Inflammatory macrophage treated with lipopolysaccharide for 1 hour (primary cell): ENCODE measurements around the gene CNPY2.
"Not testable (repeated sequence)": the region's sequence is repeated elsewhere in the genome, so short reads cannot be mapped to it uniquely, and the experiment has no call there.

ENCODE experiments used
- DNase-seq, 2 donors: peaks; one replicate each; pipeline ENCODE4 v3.0.0-alpha.2; 2020 to 2022

Gene CNPY2

GRCh38 chr12:56297400-56297799 lies 18.4 kb downstream of the CNPY2 start:
- DNase-seq = no peak

GRCh38 chr12:56296295-56296694 lies 19.5 kb downstream of the CNPY2 start:
- peak; percentile 68 to 74 for DNase-seq

GRCh38 chr12:56293795-56294194 lies 22.0 kb downstream of the CNPY2 start:
- DNase-seq = no peak

GRCh38 chr12:56288705-56289387 lies 26.9 kb downstream of the CNPY2 start:
- peak; percentile 28 to 35 for DNase-seq

DNA sequence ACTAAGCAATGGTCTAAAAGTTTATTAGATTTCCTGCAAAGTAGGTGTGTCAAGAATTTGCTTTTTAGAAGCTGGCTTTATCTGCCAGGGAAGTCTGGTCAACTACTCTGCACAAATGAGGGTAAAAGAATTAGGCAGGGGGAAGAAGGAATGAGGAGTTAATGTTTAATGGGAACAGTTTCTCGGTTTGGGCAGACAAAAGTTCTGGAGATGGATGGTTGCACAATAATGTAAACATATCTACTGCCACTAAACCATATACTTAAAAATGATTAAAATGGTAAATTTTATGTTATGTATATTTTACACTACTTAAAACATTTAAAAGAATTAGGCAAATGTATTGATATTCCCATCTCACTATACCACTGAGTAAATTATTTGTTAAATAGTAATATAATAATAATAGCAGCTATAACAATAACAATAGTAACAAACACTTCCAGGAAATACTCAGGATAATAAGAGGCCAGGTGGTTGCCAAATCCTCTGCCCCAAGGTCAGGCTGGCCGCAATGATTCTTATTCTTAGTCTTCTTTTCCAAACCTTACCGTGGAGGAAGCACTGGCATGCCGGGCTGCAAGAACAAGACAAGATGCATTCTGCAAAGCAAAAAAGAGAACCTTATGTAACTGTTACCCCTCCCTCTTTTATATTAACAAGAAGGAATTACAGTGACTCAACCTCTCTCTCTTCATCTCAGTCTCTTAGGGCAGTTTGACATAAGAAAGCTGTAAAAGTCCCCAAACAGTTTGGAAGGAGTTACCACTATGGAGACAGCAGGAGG lies 29.6 kb downstream of the CNPY2 start:
- no peak for DNase-seq

- not testable (repeated sequence) for DNase-seq
Observed at GRCh38 chr12:56284263-56284662, 31.5 kb downstream of the CNPY2 start.

DNA sequence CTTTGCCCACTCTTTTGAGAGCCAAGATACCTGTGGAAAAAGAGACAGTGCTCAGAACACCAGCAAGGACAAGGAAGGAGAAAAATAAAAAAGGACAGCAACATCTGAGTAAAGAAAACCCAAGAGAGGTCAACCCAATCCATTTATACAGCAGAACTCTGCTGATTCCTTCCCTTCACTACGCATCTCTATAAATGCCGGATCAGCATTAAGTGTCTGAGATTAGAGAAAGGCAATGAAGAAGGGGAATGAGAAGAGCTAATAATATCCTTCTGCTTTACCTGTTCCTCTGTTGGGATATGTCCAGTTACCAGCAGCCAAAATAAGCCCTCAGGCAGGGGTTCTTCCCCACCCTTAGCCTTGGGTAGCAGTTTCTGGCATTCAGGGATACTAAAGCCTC lies 33.2 kb downstream of the CNPY2 start:
- no peak for DNase-seq

DNA sequence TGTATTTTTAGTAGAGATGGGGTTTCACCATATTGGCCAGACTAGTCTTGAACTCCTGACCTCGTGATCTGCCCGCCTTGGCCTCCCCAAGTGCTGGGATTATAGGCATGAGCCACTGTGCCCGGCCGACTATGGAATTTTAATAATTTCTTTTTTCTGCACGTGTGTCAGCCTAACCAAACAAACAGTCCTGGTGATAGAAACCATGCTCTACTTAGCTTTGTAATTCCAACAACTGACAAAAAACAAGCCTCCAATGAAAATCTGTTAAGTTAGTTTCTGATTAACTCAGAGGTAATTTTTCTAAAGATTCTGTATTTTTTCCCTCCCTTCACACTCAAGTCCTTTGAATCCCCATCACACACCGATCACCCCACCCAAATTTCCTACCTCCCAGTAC lies 33.8 kb downstream of the CNPY2 start:
- DNase-seq = no peak

GRCh38 chr12:56280849-56281248 lies 34.9 kb downstream of the CNPY2 start:
- no peak for DNase-seq

DNA sequence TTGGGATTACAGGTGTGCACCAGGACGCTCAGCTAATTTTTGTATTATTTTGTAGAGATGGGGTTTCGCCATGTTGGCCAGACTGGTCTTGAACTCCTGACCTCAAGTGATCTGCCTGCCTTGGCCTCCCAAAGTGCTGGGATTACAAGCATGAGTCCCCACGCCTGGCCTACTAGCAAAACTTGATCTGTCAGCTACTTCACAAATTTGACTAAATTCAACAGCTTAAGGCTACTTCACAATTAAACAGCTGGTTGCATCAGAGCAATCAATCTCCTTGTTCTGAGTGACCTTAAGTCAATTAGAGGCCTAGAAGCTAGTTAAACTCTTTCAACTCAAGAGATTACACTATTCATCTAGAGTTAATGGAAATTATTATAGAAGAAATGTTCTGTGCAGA lies 36.9 kb downstream of the CNPY2 start:
- DNase-seq = no peak

GRCh38 chr12:56274299-56274698 lies 41.5 kb downstream of the CNPY2 start:
- no peak for DNase-seq

DNA sequence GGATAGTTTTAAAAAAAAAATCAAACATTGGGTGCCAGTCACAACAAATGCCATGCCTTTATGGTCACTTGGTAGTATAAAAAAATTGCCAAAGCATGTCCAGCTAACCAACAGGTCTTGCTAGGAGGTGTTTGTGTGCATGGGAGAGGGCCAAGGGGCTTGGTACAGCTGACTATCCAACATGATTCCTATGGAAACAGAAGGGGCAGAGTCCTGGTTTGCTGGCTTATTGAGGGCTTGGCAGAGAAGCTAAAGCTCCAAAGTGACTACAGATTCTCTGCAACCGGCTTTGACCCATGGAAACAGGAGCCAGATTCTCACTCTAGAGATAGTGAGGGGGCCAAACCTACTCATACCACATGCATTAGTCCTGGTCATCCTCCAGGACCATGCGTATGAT lies 43.3 kb downstream of the CNPY2 start:
- DNase-seq = not testable (repeated sequence)

GRCh38 chr12:56271031-56271430 lies 44.8 kb downstream of the CNPY2 start:
- peak in 1 of 2 donors; percentile 5 for DNase-seq

DNA sequence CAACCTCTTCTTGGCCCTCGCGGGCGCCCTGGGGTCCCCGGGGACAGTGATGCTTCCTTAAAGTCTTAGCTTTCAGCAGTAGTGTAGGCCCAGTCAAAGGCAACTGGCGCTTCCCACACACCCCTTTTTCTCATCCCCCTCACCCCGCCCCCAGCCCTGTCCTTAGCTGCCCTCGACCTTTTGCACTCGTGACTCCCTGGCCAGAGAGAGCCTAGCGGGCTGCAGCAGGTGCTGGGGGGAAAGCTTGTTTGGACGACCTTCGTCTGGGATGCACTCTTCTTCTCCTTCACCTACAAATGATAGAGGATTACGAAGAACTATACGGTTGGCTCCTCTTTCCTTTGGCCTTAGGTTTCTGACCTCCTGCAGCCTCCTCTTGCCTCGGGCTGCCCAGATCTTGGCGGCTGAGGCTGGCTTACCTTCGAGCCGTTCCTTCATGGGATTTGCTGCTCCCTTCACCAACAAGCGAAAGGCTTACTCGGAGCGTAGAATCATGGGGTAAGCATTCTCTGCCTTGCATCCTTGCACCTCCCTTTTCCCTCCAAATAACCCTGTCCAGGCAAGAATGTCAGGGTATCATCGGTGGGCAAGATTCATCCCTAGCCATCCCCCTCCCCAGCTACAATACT lies 48.2 kb downstream of the CNPY2 start:
- peak in 1 of 2 donors; percentile 16 for DNase-seq

DNA sequence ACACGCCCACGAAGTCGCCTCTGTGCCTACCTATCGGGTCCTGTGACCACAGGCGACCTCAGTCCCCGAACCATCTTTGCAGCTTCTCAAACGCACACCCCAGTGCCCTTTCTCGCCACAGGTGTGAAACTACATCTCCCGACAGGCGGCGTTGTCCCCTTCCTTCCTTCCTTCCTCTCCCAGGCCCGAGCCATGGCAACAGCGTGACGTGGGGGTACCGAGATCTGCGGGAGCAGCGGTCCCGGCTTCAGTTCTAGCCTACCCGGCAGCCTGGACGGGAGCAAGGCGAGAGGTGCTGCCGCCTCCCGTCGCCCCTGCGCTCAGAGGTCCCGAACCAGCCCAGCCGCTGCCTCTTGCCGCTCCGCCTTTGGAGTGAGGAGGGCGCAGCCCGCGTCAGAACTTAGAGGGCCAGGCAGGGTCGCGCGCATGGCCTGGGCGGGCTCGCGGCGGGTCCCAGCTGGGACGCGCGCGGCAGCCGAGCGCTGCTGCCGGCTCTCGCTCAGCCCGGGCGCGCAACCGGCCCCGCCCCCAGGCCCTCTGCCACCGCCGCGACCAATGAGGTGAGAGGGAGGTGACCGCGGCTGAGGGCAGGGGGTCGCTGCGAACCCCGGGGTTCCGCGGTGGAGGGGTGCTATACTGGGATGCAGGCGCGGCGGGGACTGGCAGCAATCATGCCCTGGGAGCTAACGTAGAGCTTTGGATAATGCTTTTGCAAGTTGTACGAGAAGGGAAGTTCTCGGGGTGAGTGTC lies 48.9 kb downstream of the CNPY2 start, which contains the start of gene COQ10A:
TSS of gene COQ10A (plus strand) at position 250 of the 750 bp plus-strand sequence. CDS start at position 427, 177 bp downstream.
- peak; percentile 53 to 80 for DNase-seq

DNA sequence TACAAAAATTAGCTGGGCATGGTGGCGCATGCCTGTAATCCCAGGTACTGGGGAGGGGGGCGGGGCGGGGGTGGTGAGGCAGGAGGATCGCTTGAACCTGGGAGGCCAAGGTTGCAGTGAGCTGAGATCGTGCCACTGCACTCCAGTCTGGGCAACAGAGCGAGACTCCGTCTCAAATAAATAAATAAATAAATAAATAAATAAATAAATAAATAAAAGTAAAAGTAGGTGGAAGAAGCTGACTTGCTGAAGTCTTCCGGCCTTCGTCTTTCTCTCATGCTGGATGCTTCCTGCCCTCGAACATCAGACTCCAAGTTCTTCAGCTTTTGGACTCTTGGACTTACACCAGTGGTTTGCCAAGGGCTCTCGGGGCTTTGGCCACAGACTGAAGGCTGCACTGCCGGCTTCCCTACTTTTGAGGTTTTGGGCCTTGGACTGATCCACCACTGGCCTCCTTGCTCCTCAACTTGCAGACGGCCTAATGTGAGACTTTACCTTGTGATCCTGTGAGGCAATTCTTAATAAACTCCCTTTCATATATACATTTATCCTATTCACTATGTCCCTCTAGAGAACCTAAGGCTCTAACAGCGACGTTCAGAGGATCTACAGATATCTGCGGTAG lies 49.6 kb downstream of the CNPY2 start:
- not testable (repeated sequence) for DNase-seq

DNA sequence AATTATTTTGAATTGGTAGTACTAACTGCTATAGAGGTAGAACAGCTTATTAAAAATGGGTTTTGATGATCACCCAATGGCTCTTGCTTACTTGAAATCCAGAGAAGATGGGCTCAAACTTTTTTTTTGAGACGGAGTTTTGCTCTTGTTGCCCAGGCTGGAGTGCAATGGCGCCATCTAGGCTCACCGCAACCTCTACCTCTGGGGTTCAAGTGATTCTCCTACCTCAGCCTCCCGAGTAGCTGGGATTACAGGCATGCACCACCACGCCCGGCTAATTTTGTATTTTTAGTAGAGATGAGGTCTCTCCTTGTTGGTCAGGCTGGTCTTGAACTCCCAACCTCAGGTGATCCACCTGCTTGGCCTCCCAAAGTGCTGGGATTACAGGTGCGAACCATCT lies 52.8 kb downstream of the CNPY2 start:
- DNase-seq = not testable (repeated sequence)

- DNase-seq = no peak
Observed at GRCh38 chr12:56261503-56262232, 54.1 kb downstream of the CNPY2 start.

DNA sequence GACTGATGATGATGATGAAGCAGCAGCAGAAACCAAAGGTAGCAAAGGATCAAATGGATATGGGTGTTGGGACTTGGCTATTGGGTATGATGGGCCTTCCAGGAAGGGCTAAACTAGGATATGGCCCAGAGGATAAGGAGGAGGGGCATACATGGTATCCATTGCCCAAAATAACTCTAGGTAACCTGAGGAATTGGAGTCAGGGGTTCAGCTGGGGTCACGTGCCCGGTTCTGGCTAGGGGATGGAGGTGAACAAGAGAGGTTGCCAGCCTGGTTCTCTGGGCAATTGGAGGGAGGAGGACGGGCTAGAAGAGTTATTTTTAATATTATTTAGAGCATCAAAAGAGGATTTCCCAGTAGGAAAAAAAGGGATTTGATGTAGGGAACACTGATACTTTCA lies 54.9 kb downstream of the CNPY2 start:
- no peak for DNase-seq

- no peak for DNase-seq
Observed at GRCh38 chr12:56260380-56260779, 55.4 kb downstream of the CNPY2 start.
